Fibroblast of the aortic adventitia (primary cell): ENCODE results near the gene OIP5. TPM values are rescaled to one million over a fixed set of nuclear protein-coding genes. Genes with fewer than 3 reads are reported as not detected.

Experiments used
- DNase-seq: peaks from one replicate; pipeline ENCODE4 v3.0.0-alpha.2; 2010; ENCODE audit warnings: low read depth
- H3K4me3 ChIP-seq: 2 replicates; pipeline ENCODE4 v1.5.1; 2011; ENCODE audit warnings: low read depth, mild to moderate bottlenecking, control low read depth, low read length, moderate library complexity
- CTCF ChIP-seq: IDR thresholded peaks from 2 replicates; pipeline ENCODE4 v1.5.1; 2011; ENCODE audit warnings: mild to moderate bottlenecking, low read length, control low read depth, inconsistent platforms; ENCODE audit not compliant: insufficient read depth
- total RNA-seq: library from RNA; depleted of rRNA; stranded (reverse); fragments of >200 nt; gene quantifications from 2 replicates; pipeline ENCODE4 v1.2.3, GENCODE V29; 2012; ENCODE audit warnings: low replicate concordance

OIP5 gene
- total RNA-seq, 1 donor, result 9.0 TPM

- no peak overlapping the region for H3K4me3 ChIP-seq
- no peak for DNase-seq
- TF ChIP-seq CTCF, result no peak
These were observed 72.7 kb downstream of the OIP5 start for GRCh38 chr15:41259546-41260189.

Other genes starting within 250 kb of the OIP5 start
- gene INO80, start 216.3 kb downstream of the OIP5 start, total RNA-seq, result 20.0 and 24.9 TPM in 2 replicates
- gene EXD1, start 101.8 kb downstream of the OIP5 start, total RNA-seq, result not detected in 2 replicates
- gene CHP1, start 101.3 kb downstream of the OIP5 start, total RNA-seq, result 120 and 131 TPM in 2 replicates
- gene NUSAP1, start 290 bp upstream of the OIP5 start, total RNA-seq, result 21.3 and 85.8 TPM in 2 replicates
- 22.1 and 23.9 TPM in 2 replicates for gene NDUFAF1, start 69.9 kb upstream of the OIP5 start, total RNA-seq
- 29.5 and 29.6 TPM in 2 replicates for gene RTF1, start 84.5 kb upstream of the OIP5 start, total RNA-seq
- gene ITPKA, start 161.3 kb upstream of the OIP5 start, total RNA-seq, result 1.4 and 1.8 TPM in 2 replicates
- under 0.01 TPM in 1 of 2 replicates, not detected in the other for gene LTK, start 181.2 kb upstream of the OIP5 start, total RNA-seq
- gene RPAP1, start 211.7 kb upstream of the OIP5 start, total RNA-seq, result 10.7 and 16.3 TPM in 2 replicates
- 8.0 and 20.2 TPM in 2 replicates for gene TYRO3, start 226.6 kb upstream of the OIP5 start, total RNA-seq